ENCODE measurements around the gene ULK4.

DNA sequence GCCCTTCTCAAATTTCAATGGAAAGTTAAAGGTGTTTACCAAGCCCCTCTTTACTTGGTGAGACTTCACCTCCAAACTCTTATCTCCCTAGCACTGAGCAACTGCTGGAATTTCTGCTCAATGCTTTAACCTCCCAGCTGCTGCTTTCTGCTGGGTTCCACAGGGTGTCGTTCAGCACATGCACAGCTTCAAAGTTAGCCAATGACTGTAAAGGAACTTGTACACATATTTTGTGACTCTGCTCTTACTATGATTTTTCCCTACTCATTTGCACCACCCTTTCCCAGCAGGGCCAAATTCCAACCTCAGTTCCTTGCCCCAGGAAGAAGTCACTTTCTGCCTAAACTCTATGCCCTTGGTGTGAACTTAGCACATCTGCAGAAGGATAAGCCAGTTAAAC lies 89.7 kb downstream of the ULK4 start:
- TF ChIP-seq, protein P1, sequence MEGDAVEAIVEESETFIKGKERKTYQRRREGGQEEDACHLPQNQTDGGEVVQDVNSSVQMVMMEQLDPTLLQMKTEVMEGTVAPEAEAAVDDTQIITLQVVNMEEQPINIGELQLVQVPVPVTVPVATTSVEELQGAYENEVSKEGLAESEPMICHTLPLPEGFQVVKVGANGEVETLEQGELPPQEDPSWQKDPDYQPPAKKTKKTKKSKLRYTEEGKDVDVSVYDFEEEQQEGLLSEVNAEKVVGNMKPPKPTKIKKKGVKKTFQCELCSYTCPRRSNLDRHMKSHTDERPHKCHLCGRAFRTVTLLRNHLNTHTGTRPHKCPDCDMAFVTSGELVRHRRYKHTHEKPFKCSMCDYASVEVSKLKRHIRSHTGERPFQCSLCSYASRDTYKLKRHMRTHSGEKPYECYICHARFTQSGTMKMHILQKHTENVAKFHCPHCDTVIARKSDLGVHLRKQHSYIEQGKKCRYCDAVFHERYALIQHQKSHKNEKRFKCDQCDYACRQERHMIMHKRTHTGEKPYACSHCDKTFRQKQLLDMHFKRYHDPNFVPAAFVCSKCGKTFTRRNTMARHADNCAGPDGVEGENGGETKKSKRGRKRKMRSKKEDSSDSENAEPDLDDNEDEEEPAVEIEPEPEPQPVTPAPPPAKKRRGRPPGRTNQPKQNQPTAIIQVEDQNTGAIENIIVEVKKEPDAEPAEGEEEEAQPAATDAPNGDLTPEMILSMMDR (IDR thresholded peaks at IDR 0.05): no peak
- TF ChIP-seq EP300 (IDR thresholded peaks at IDR 0.05): no peak

All from tibial nerve (tissue), 4 donors.